Omental fat pad (tissue), 4 donors: ENCODE data around the gene GRXCR2. TPM values are rescaled to one million over a fixed set of nuclear protein-coding genes. Genes with fewer than 3 reads are reported as not detected.

Experiments
- ATAC-seq: fragments of 150-250 bp; one replicate; pipeline ENCODE4 v1.9.1; 2016; ENCODE audit warnings: mild to moderate bottlenecking, moderate library complexity; ENCODE audit not compliant: low FRiP score
- DNase-seq: peaks from one replicate; pipeline ENCODE4 v3.0.0-alpha.2; 2019; ENCODE audit warnings: low spot score
- total RNA-seq, 4 donors: library from RNA; depleted of rRNA; stranded (reverse); fragments of >200 nt; gene quantifications; one replicate each; pipeline ENCODE4 v1.1.0, GENCODE V29; 2016
- TF ChIP-seq, protein P1 (sequence below), 3 donors: fragments of 450-650 bp; IDR thresholded peaks; one replicate each; pipeline ENCODE4 v1.5.1; 2016 to 2017; ENCODE audit warnings: antibody characterized with exemption in 3 of 3, mild to moderate bottlenecking in 3 of 3, moderate library complexity in 2 of 3

Gene GRXCR2
- total RNA-seq, 4 donors from 2014 or later: not detected

GRCh38 chr5:145915970-145916638, 43.3 kb upstream of the GRXCR2 start:
- DNase-seq (no peak), ATAC-seq (no peak)
- TF ChIP-seq, protein P1, sequence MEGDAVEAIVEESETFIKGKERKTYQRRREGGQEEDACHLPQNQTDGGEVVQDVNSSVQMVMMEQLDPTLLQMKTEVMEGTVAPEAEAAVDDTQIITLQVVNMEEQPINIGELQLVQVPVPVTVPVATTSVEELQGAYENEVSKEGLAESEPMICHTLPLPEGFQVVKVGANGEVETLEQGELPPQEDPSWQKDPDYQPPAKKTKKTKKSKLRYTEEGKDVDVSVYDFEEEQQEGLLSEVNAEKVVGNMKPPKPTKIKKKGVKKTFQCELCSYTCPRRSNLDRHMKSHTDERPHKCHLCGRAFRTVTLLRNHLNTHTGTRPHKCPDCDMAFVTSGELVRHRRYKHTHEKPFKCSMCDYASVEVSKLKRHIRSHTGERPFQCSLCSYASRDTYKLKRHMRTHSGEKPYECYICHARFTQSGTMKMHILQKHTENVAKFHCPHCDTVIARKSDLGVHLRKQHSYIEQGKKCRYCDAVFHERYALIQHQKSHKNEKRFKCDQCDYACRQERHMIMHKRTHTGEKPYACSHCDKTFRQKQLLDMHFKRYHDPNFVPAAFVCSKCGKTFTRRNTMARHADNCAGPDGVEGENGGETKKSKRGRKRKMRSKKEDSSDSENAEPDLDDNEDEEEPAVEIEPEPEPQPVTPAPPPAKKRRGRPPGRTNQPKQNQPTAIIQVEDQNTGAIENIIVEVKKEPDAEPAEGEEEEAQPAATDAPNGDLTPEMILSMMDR (IDR thresholded peaks at IDR 0.05): no peak

- DNase-seq (no peak), ATAC-seq (no peak)
- TF ChIP-seq, protein P1 (IDR thresholded peaks at IDR 0.05): no peak
Observed at GRCh38 chr5:145913701-145914100, 40.9 kb upstream of the GRXCR2 start.

- no peak for ATAC-seq
- TF ChIP-seq, protein P1 (IDR thresholded peaks at IDR 0.05): no peak
Observed at GRCh38 chr5:145912594-145912993, 39.8 kb upstream of the GRXCR2 start.

DNA sequence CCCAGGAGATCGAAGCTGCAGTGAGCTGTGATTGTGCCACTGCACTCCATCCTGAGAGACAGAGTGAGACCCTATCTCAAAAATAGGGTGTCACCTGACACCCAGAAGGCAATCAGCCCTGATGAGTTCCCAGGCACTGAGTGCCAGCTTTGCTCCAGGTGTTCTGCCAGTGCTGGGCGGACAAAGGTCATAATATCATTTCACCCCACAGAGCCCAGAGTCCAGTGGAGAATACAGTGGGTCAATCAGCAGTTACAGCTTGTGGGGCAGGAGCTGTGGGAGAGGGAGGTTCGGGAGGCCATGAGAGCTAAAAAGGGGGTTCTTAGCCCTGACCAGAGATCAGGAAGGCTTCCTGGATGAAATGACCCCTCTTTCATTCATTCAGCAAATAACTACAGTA, 39.2 kb upstream of the GRXCR2 start:
- TF ChIP-seq, protein P1 (IDR thresholded peaks at IDR 0.05): no peak
- ATAC-seq (no peak), DNase-seq (no peak)

More at GRCh38 chr5:145912594-145912993, 39.8 kb upstream of the GRXCR2 start:
- no peak for DNase-seq

GRCh38 chr5:145911164-145911563, 38.4 kb upstream of the GRXCR2 start:
- TF ChIP-seq, protein P1 (IDR thresholded peaks at IDR 0.05): no peak
- ATAC-seq (no peak), DNase-seq (no peak)

- ATAC-seq (no peak), DNase-seq (no peak)
- TF ChIP-seq, protein P1 (IDR thresholded peaks at IDR 0.05): no peak
Observed at GRCh38 chr5:145908206-145908960, 35.6 kb upstream of the GRXCR2 start.

DNA sequence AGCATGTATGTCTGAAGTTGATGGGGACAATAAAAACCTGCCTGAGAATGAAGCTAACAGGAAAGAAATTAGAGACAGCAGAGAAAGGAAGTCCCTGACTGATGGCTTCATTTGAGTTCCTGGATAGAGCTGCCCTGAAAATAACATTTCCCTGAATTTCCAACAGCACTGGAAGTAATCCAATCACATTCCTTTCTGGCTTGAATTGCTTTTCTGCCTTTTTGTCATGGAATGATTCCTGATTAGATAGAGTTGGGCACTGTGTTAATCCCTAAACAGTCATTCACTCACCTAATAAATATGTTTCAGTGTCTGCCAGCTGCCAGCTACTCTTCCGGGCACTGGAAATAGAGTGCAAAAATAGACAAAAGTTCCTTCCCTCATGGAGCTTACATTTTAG, 33.6 kb upstream of the GRXCR2 start:
- TF ChIP-seq, protein P1 (IDR thresholded peaks at IDR 0.05): no peak
- DNase-seq: no peak
- ATAC-seq: no peak
